ENCODE results near the gene SPHK1.

Gene SPHK1

DNA sequence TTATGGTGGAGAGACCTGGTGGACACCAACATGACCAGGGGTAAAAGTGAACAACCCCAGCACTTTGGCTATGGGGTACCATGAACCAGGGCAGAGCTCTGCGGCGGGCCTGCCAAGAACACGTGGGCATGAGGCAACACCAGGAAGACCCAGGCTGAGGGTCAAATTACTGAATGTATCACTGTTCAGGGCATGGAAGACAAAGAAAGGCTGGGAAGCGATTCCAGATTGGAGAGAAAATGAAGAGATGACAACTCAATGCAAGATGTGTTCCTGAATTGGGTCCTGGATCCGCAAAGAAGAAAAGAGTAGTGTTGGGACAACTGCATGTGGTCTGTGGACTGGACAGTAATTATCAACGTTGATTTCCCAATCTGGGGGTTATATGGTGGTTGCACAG lies 19.8 kb downstream of the SPHK1 start:
- no peak for TF ChIP-seq POLR2AphosphoS5 (IDR thresholded peaks at IDR 0.05; ENCODE audit: low read depth, low read length)
- TF ChIP-seq POLR2A (IDR thresholded peaks at IDR 0.05; ENCODE audit: low read depth, low read length): no peak
- TF ChIP-seq TAF1 (IDR thresholded peaks at IDR 0.05; ENCODE audit: low read depth, low read length): no peak
- no peak for TF ChIP-seq POU2F2 (IDR thresholded peaks at IDR 0.05; ENCODE audit: low read depth, low read length)
- no peak for TF ChIP-seq PAX5 (IDR thresholded peaks at IDR 0.05; ENCODE audit: insufficient read depth, low read length, severe bottlenecking)
- TF ChIP-seq SPI1 (IDR thresholded peaks at IDR 0.05; ENCODE audit: low read depth, low read length): no peak
- DNase-seq (ENCODE audit: insufficient read length, low spot score) (no peak), FAIRE-seq (no peak)

GRCh38 chr17:76404976-76405563 lies 20.7 kb downstream of the SPHK1 start:
- no peak for FAIRE-seq
- no peak for TF ChIP-seq POLR2A (IDR thresholded peaks at IDR 0.05; ENCODE audit: low read depth, low read length)
- DNase-seq (ENCODE audit: insufficient read length, low spot score): no peak

DNA sequence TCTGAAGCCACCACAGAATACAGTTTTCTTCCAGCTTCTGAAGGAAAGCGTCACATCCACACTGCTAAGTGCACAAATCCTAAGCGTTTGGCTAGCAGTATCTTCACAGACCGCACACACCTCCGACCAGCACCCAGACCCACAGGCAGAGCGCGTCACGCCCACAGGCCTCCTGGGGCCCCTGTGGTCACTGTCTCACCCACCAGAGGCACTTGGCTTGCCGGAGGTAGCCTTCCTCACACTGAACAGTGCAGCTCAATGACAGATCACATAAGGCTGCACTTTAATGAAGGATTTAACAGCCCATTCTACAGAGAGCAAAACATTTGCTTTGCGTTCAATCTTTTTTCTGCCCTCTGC lies 21.2 kb downstream of the SPHK1 start:
- TF ChIP-seq POLR2AphosphoS5 (IDR thresholded peaks at IDR 0.05; ENCODE audit: low read depth, low read length) (no peak), POU2F2 (IDR thresholded peaks at IDR 0.05; ENCODE audit: low read depth, low read length) (no peak), TAF1 (IDR thresholded peaks at IDR 0.05; ENCODE audit: low read depth, low read length) (no peak), SPI1 (IDR thresholded peaks at IDR 0.05; ENCODE audit: low read depth, low read length) (no peak), PAX5 (IDR thresholded peaks at IDR 0.05; ENCODE audit: insufficient read depth, low read length, severe bottlenecking) (no peak), POLR2A (IDR thresholded peaks at IDR 0.05; ENCODE audit: low read depth, low read length) (no peak)
- FAIRE-seq: no peak
- DNase-seq (ENCODE audit: insufficient read length, low spot score): no peak

GRCh38 chr17:76405967-76406647 lies 21.7 kb downstream of the SPHK1 start:
- FAIRE-seq: no peak
- no peak for DNase-seq (ENCODE audit: insufficient read length, low spot score)
- TF ChIP-seq SPI1 (IDR thresholded peaks at IDR 0.05; ENCODE audit: low read depth, low read length) (peak; percentile 68), PAX5 (IDR thresholded peaks at IDR 0.05; ENCODE audit: insufficient read depth, low read length, severe bottlenecking) (no peak)

- TF ChIP-seq SPI1 (IDR thresholded peaks at IDR 0.05; ENCODE audit: low read depth, low read length): no peak
- TF ChIP-seq POU2F2 (IDR thresholded peaks at IDR 0.05; ENCODE audit: low read depth, low read length): no peak
- TF ChIP-seq POLR2A (IDR thresholded peaks at IDR 0.05; ENCODE audit: low read depth, low read length): no peak
- TF ChIP-seq POLR2AphosphoS5 (IDR thresholded peaks at IDR 0.05; ENCODE audit: low read depth, low read length): no peak
- no peak for TF ChIP-seq PAX5 (IDR thresholded peaks at IDR 0.05; ENCODE audit: insufficient read depth, low read length, severe bottlenecking)
- no peak for TF ChIP-seq TAF1 (IDR thresholded peaks at IDR 0.05; ENCODE audit: low read depth, low read length)
- FAIRE-seq (no peak), DNase-seq (ENCODE audit: insufficient read length, low spot score) (no peak)
Observed at GRCh38 chr17:76407509-76407908, 23.1 kb downstream of the SPHK1 start.

GRCh38 chr17:76408037-76408849 lies 23.8 kb downstream of the SPHK1 start:
- peak; percentile 59 for FAIRE-seq
- DNase-seq (ENCODE audit: insufficient read length, low spot score): peak; percentile 75
- TF ChIP-seq SPI1 (IDR thresholded peaks at IDR 0.05; ENCODE audit: low read depth, low read length) (peak; percentile 87), POU2F2 (IDR thresholded peaks at IDR 0.05; ENCODE audit: low read depth, low read length) (no peak), POLR2AphosphoS5 (IDR thresholded peaks at IDR 0.05; ENCODE audit: low read depth, low read length) (no peak), PAX5 (IDR thresholded peaks at IDR 0.05; ENCODE audit: insufficient read depth, low read length, severe bottlenecking) (no peak), TAF1 (IDR thresholded peaks at IDR 0.05; ENCODE audit: low read depth, low read length) (no peak)

- TF ChIP-seq POU2F2 (IDR thresholded peaks at IDR 0.05; ENCODE audit: low read depth, low read length) (no peak), TAF1 (IDR thresholded peaks at IDR 0.05; ENCODE audit: low read depth, low read length) (no peak), POLR2A (IDR thresholded peaks at IDR 0.05; ENCODE audit: low read depth, low read length) (no peak), PAX5 (IDR thresholded peaks at IDR 0.05; ENCODE audit: insufficient read depth, low read length, severe bottlenecking) (no peak), SPI1 (IDR thresholded peaks at IDR 0.05; ENCODE audit: low read depth, low read length) (no peak), POLR2AphosphoS5 (IDR thresholded peaks at IDR 0.05; ENCODE audit: low read depth, low read length) (no peak)
- no peak for FAIRE-seq
- no peak for DNase-seq (ENCODE audit: insufficient read length, low spot score)
Observed at GRCh38 chr17:76410328-76410965, 26.0 kb downstream of the SPHK1 start.

GRCh38 chr17:76411247-76411646 lies 26.8 kb downstream of the SPHK1 start:
- FAIRE-seq (no peak), DNase-seq (ENCODE audit: insufficient read length, low spot score) (no peak)
- TF ChIP-seq POLR2AphosphoS5 (IDR thresholded peaks at IDR 0.05; ENCODE audit: low read depth, low read length): no peak

DNA sequence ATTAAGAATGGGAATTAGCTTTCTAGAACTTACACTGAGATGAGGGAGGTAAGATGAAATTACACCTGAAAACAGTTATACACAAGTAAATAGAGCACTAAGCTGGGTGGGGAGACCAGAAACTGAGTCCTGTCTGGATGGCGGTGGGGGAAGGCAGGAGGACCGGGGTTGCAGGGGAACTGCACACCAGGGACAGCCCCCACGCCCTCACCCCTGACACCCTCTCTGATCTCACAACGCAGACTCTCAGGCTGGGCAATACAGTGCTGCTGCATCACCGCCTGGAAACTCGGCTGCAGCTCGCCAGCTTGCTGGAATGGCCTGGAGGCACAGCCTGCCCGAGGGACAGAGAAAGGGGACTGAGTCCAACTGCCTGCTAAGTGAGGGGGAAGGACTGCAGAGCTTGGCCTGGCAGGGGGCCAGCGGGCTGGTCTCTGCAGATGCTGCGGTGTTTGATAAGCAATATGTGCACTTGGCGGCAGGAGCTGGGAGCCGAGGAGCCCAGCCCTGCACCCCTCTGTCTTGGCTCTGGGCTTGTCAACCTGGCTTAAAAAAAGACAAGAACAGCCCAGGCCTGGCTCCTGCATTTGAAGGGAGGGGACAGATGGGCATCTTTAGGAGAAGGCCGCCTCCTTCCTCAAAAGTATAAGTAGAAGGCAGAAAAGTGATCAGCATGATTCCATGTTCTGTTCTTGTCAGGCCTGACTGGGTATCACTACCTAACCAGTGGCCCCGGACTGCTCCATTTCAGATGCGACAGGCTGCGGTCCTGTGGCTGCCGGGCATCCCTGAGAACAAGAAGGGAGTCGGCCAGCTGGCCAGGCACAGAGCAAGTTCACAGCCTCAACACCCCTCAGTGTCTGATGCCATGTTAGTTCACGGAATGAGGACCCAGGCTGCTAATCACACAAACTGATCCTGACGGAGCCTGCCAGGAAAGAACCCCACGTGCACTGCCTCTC lies 30.2 kb downstream of the SPHK1 start:
- FAIRE-seq: no peak
- DNase-seq (ENCODE audit: insufficient read length, low spot score): no peak
- TF ChIP-seq POLR2A (IDR thresholded peaks at IDR 0.05; ENCODE audit: low read depth, low read length) (no peak), TAF1 (IDR thresholded peaks at IDR 0.05; ENCODE audit: low read depth, low read length) (no peak), PAX5 (IDR thresholded peaks at IDR 0.05; ENCODE audit: insufficient read depth, low read length, severe bottlenecking) (no peak), POLR2AphosphoS5 (IDR thresholded peaks at IDR 0.05; ENCODE audit: low read depth, low read length) (no peak), POU2F2 (IDR thresholded peaks at IDR 0.05; ENCODE audit: low read depth, low read length) (no peak), SPI1 (IDR thresholded peaks at IDR 0.05; ENCODE audit: low read depth, low read length) (no peak)
